SK-N-SH treated with all-trans-retinoic acid at 6 μM for 48 hours (cell line): Measurements from ENCODE around the gene CTAGE4.
"Not testable (repeated sequence)": the region's sequence is repeated elsewhere in the genome, so short reads cannot be mapped to it uniquely, and the experiment has no call there.

Source experiments
- ARNTL ChIP-seq: fragments of 450-650 bp; formaldehyde crosslinking; IDR thresholded peaks from 2 replicates; pipeline ENCODE4 v1.5.0; 2020; ENCODE audit warnings: low read depth, mild to moderate bottlenecking, moderate library complexity, borderline replicate concordance
- BACH2 ChIP-seq: fragments of 250-450 bp; sonication (Bioruptor Pico); IDR thresholded peaks from 2 replicates; pipeline ENCODE4 v1.9.0; 2021; ENCODE audit warnings: mild to moderate bottlenecking, borderline replicate concordance
- TF ChIP-seq, protein P1 (sequence below): fragments of 250-450 bp; sonication (Bioruptor Pico); IDR thresholded peaks from 2 replicates; pipeline ENCODE4 v1.5.1; 2020; ENCODE audit warnings: low read depth, mild to moderate bottlenecking, moderate library complexity

DNA sequence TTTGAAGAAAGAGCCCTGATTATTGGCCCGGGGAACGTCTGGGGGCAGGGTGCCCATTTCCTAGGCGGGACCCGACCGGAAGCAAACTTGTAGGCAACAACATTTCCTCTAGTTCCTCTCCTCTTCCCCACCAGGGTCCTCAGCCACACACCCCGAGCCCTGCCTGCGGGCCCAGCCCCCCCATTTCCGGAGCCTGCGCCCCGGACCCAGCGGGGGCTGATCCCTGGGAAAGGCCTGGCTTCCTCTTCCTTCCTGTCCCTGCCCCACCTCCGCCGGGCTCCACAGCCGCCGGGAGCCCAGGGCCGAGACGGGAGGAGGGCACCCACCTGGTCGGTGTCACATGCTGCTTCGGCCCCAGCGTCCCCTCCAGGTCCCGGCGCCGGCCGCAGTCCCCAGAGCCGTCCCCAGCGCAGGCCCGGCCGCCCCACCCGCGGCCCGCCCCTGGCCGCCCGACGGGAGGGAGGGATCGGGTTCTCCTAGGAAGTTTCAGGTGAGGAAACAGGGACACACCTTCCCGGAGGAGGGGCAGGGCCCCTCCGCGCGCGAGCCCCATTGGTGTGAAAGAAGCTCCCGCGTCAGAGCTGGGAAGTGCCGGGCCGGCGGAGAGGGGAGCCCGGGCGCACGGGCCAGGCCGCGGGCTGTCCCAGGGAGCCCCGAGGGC lies 12.1 kb downstream of the CTAGE4 start, which contains the start of gene ARHGEF35:
- TF ChIP-seq ARNTL; BACH2 (CRISPR knock-in tag): not testable (repeated sequence)
- TF ChIP-seq, protein P1, sequence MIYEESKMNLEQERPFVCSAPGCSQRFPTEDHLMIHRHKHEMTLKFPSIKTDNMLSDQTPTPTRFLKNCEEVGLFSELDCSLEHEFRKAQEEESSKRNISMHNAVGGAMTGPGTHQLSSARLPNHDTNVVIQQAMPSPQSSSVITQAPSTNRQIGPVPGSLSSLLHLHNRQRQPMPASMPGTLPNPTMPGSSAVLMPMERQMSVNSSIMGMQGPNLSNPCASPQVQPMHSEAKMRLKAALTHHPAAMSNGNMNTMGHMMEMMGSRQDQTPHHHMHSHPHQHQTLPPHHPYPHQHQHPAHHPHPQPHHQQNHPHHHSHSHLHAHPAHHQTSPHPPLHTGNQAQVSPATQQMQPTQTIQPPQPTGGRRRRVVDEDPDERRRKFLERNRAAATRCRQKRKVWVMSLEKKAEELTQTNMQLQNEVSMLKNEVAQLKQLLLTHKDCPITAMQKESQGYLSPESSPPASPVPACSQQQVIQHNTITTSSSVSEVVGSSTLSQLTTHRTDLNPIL (CRISPR knock-in tag), result not testable (repeated sequence)
